ENCODE measurements around the gene AATF.

Gene AATF

GRCh38 chr17:36923814-36924221, 24.9 kb upstream of the AATF start:
- Histone ChIP-seq H3K27ac (ENCODE audit: poor library complexity, severe bottlenecking) (no peak overlapping the region), H3K4me1 (ENCODE audit: insufficient read depth, poor library complexity, severe bottlenecking) (peaks cover 32% of the 10 kb centered on the region), H3K27me3 (ENCODE audit: insufficient read depth, poor library complexity, severe bottlenecking) (no peaks in the 10 kb centered on the region), H3K36me3 (ENCODE audit: low read depth) (no peaks in the 10 kb centered on the region), H3K9me3 (ENCODE audit: severe bottlenecking) (no peaks in the 10 kb centered on the region), H3K4me3 (ENCODE audit: severe bottlenecking) (no peak overlapping the region)
- ATAC-seq (ENCODE audit: low read depth) (no peak), DNase-seq (ENCODE audit: low spot score) (no peak)
- TF ChIP-seq, protein P1, sequence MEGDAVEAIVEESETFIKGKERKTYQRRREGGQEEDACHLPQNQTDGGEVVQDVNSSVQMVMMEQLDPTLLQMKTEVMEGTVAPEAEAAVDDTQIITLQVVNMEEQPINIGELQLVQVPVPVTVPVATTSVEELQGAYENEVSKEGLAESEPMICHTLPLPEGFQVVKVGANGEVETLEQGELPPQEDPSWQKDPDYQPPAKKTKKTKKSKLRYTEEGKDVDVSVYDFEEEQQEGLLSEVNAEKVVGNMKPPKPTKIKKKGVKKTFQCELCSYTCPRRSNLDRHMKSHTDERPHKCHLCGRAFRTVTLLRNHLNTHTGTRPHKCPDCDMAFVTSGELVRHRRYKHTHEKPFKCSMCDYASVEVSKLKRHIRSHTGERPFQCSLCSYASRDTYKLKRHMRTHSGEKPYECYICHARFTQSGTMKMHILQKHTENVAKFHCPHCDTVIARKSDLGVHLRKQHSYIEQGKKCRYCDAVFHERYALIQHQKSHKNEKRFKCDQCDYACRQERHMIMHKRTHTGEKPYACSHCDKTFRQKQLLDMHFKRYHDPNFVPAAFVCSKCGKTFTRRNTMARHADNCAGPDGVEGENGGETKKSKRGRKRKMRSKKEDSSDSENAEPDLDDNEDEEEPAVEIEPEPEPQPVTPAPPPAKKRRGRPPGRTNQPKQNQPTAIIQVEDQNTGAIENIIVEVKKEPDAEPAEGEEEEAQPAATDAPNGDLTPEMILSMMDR (IDR thresholded peaks at IDR 0.05; ENCODE audit: poor library complexity, severe bottlenecking): no peak

- DNase-seq (ENCODE audit: low spot score): no peak
- H3K9me3 ChIP-seq (ENCODE audit: severe bottlenecking): no peaks in the 10 kb centered on the region
- H3K36me3 ChIP-seq (ENCODE audit: low read depth): no peaks in the 10 kb centered on the region
- H3K4me1 ChIP-seq (ENCODE audit: insufficient read depth, poor library complexity, severe bottlenecking): peaks cover 15% of the 10 kb centered on the region
- no peak overlapping the region for H3K27ac ChIP-seq (ENCODE audit: poor library complexity, severe bottlenecking)
- H3K27me3 ChIP-seq (ENCODE audit: insufficient read depth, poor library complexity, severe bottlenecking): peaks cover 17% of the 10 kb centered on the region
- no peak overlapping the region for H3K4me3 ChIP-seq (ENCODE audit: severe bottlenecking)
- no peak for ATAC-seq (ENCODE audit: low read depth)
- TF ChIP-seq, protein P1 (IDR thresholded peaks at IDR 0.05; ENCODE audit: poor library complexity, severe bottlenecking): no peak
Observed at GRCh38 chr17:36926226-36926625, 22.5 kb upstream of the AATF start.

- TF ChIP-seq, protein P1 (IDR thresholded peaks at IDR 0.05; ENCODE audit: poor library complexity, severe bottlenecking): no peak
- H3K9me3 ChIP-seq (ENCODE audit: severe bottlenecking): no peaks in the 10 kb centered on the region
- H3K27ac ChIP-seq (ENCODE audit: poor library complexity, severe bottlenecking): no peak overlapping the region
- no peak overlapping the region for H3K4me3 ChIP-seq (ENCODE audit: severe bottlenecking)
- peaks cover 11% of the 10 kb centered on the region for H3K4me1 ChIP-seq (ENCODE audit: insufficient read depth, poor library complexity, severe bottlenecking)
- DNase-seq (ENCODE audit: low spot score) (no peak), ATAC-seq (ENCODE audit: low read depth) (no peak)
- peaks cover 22% of the 10 kb centered on the region for H3K27me3 ChIP-seq (ENCODE audit: insufficient read depth, poor library complexity, severe bottlenecking)
- H3K36me3 ChIP-seq (ENCODE audit: low read depth): no peaks in the 10 kb centered on the region
Observed at GRCh38 chr17:36926701-36927100, 22.1 kb upstream of the AATF start.

GRCh38 chr17:36928471-36929345, 20.0 kb upstream of the AATF start:
- ATAC-seq (ENCODE audit: low read depth) (no peak), DNase-seq (ENCODE audit: low spot score) (no peak)
- H3K27ac ChIP-seq (ENCODE audit: poor library complexity, severe bottlenecking): no peak overlapping the region
- H3K4me3 ChIP-seq (ENCODE audit: severe bottlenecking): no peak overlapping the region
- peaks cover 5% of the 10 kb centered on the region for H3K4me1 ChIP-seq (ENCODE audit: insufficient read depth, poor library complexity, severe bottlenecking)
- H3K9me3 ChIP-seq (ENCODE audit: severe bottlenecking): no peaks in the 10 kb centered on the region
- H3K27me3 ChIP-seq (ENCODE audit: insufficient read depth, poor library complexity, severe bottlenecking): peaks cover 40% of the 10 kb centered on the region
- TF ChIP-seq, protein P1 (IDR thresholded peaks at IDR 0.05; ENCODE audit: poor library complexity, severe bottlenecking): no peak
- H3K36me3 ChIP-seq (ENCODE audit: low read depth): no peaks in the 10 kb centered on the region
